AG09309 (cell line): ENCODE measurements around the gene POLR3E.

Experiments used
- DNase-seq: peaks from one replicate; pipeline ENCODE4 v3.0.0-alpha.2; 2010; ENCODE audit warnings: low read depth
- H3K4me3 ChIP-seq: 2 replicates; pipeline ENCODE4 v1.5.1; 2011; ENCODE audit warnings: mild to moderate bottlenecking, low read depth, low read length, moderate library complexity; ENCODE audit not compliant: control insufficient read depth
- CTCF ChIP-seq: IDR thresholded peaks from 2 replicates; pipeline ENCODE4 v1.5.1; 2011; ENCODE audit warnings: mild to moderate bottlenecking, low read depth, low read length, inconsistent platforms; ENCODE audit not compliant: insufficient read depth, control insufficient read depth; ENCODE audit errors: missing control alignments

The POLR3E gene

GRCh38 chr16:22272870-22273650, 24.1 kb upstream of the POLR3E start:
- no peak for DNase-seq
- TF ChIP-seq CTCF, result no peak
- no peak overlapping the region for H3K4me3 ChIP-seq

- DNase-seq, result no peak
- no peak overlapping the region for H3K4me3 ChIP-seq
- TF ChIP-seq CTCF, result no peak
Observed at GRCh38 chr16:22274916-22275315, 22.3 kb upstream of the POLR3E start.

GRCh38 chr16:22278441-22279230, 18.6 kb upstream of the POLR3E start:
- H3K4me3 ChIP-seq, result no peak overlapping the region
- no peak for DNase-seq
- no peak for TF ChIP-seq CTCF

GRCh38 chr16:22282254-22282892, 14.8 kb upstream of the POLR3E start:
- DNase-seq, result no peak
- no peak overlapping the region for H3K4me3 ChIP-seq
- no peak for TF ChIP-seq CTCF

GRCh38 chr16:22284637-22285036, 12.6 kb upstream of the POLR3E start:
- no peak for DNase-seq
- TF ChIP-seq CTCF, result no peak
- no peak overlapping the region for H3K4me3 ChIP-seq

GRCh38 chr16:22285080-22285479, 12.1 kb upstream of the POLR3E start:
- DNase-seq, result no peak
- H3K4me3 ChIP-seq, result no peak overlapping the region
- TF ChIP-seq CTCF, result no peak
